GM19025 (cell line): ENCODE measurements around the gene STAG1.
"Not testable (repeated sequence)": the region's sequence is repeated elsewhere in the genome, so short reads cannot be mapped to it uniquely, and the experiment has no call there.

Experiments
- ATAC-seq: cut with Tn5 transposase; IDR thresholded peaks from one replicate; pipeline ENCODE4 v1.9.1; 2021; ENCODE audit warnings: mild to moderate bottlenecking, low read depth, moderate library complexity; ENCODE audit not compliant: unreplicated experiment

The STAG1 gene

GRCh38 chr3:136532766-136533165 lies 219.4 kb downstream of the STAG1 start:
- no peak for ATAC-seq

- ATAC-seq: no peak
These were observed 234.1 kb downstream of the STAG1 start for GRCh38 chr3:136518102-136518501.

GRCh38 chr3:136516656-136517055 lies 235.5 kb downstream of the STAG1 start:
- no peak for ATAC-seq

GRCh38 chr3:136516095-136516494 lies 236.1 kb downstream of the STAG1 start:
- ATAC-seq: no peak

GRCh38 chr3:136514533-136514932 lies 237.6 kb downstream of the STAG1 start:
- not testable (repeated sequence) for ATAC-seq

- no peak for ATAC-seq
These were observed 238.8 kb downstream of the STAG1 start for GRCh38 chr3:136513367-136513766.

GRCh38 chr3:136512381-136512780 lies 239.8 kb downstream of the STAG1 start:
- ATAC-seq: no peak

GRCh38 chr3:136505676-136506075 lies 246.5 kb downstream of the STAG1 start:
- no peak for ATAC-seq

- no peak for ATAC-seq
These were observed 249.1 kb downstream of the STAG1 start for GRCh38 chr3:136503056-136503455.

GRCh38 chr3:136498919-136499447 lies 253.2 kb downstream of the STAG1 start:
- ATAC-seq: no peak

GRCh38 chr3:136495213-136495612 lies 257.0 kb downstream of the STAG1 start:
- no peak for ATAC-seq

- ATAC-seq: no peak
These were observed 261.4 kb downstream of the STAG1 start for GRCh38 chr3:136490646-136491405.

GRCh38 chr3:136485777-136486176 lies 266.4 kb downstream of the STAG1 start:
- no peak for ATAC-seq

- no peak for ATAC-seq
These were observed 275.9 kb downstream of the STAG1 start for GRCh38 chr3:136476280-136476679.

GRCh38 chr3:136474876-136475275 lies 277.3 kb downstream of the STAG1 start:
- ATAC-seq: not testable (repeated sequence)

- ATAC-seq: no peak
These were observed 278.4 kb downstream of the STAG1 start for GRCh38 chr3:136473716-136474326.

GRCh38 chr3:136465296-136465695 lies 286.9 kb downstream of the STAG1 start:
- no peak for ATAC-seq

GRCh38 chr3:136464502-136464901 lies 287.7 kb downstream of the STAG1 start:
- ATAC-seq: no peak

- ATAC-seq: no peak
These were observed 289.0 kb downstream of the STAG1 start for GRCh38 chr3:136463170-136463569.

GRCh38 chr3:136457793-136458192 lies 294.4 kb downstream of the STAG1 start:
- ATAC-seq: no peak

- no peak for ATAC-seq
These were observed 296.0 kb downstream of the STAG1 start for GRCh38 chr3:136456196-136456595.

- no peak for ATAC-seq
These were observed 307.6 kb downstream of the STAG1 start for GRCh38 chr3:136444581-136444980.
